NCI-H2196 treated with DMSO at 0.1 percent for 48 hours (cell line): ENCODE measurements around the gene CCDC194.
A peak's percentile ranks its signal among the peaks of the same experiment; 100 is the strongest.
"Not testable (repeated sequence)": the region's sequence is repeated elsewhere in the genome, so short reads cannot be mapped to it uniquely, and the experiment has no call there.

Experiments used
- DNase-seq: peaks from one replicate; lab custom pipeline; 2025; ENCODE audit not compliant: unreplicated experiment; lab: John Stamatoyannopoulos, UW

CCDC194 gene

GRCh38 chr19:17376935-17377600 lies 16.9 kb downstream of the CCDC194 start, which contains the start of gene PLVAP:
Gene PLVAP (minus strand): TSS chr19:17377342. CDS start chr19:17377288, 54 bp downstream.
- DNase-seq, result no peak

- DNase-seq, result no peak
Measured at GRCh38 chr19:17370026-17370587, 23.9 kb downstream of the CCDC194 start.

- DNase-seq, result no peak
Measured at GRCh38 chr19:17365361-17365760, 28.6 kb downstream of the CCDC194 start.

DNA sequence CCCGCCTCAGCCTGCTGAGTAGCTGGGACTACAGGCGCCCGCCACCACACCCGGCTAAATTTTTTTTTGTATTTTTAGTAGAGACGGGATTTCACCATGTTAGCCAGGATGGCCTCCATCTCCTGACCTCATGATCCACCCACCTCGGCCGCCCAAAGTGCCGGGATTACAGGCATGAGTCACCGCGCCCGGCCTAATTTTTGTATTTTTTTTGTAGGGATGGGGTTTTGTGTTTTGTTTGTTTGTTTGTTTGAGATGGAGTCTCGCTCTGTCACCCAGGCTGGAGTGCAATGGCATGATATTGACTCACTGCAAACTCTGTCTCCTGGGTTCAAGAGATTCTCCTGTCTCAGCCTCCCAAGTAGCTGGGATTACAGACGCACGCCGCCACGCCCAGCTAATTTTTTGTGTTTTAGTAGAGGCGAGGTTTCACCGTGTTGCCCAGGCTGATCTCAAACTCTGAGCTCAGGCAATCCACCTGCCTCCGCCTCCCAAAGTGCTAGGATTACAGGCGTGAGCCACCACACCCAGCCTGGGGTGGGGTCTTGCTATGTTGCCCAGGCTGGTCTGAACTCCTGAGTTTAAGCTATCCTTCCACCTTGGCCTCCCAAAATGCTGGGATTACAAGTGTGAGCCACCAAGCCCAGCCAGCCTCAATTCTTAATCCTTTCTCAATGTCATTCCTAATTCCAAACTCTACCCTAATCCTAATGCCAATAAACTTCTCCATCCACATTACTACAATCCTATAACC lies 30.0 kb downstream of the CCDC194 start:
- not testable (repeated sequence) for DNase-seq

DNA sequence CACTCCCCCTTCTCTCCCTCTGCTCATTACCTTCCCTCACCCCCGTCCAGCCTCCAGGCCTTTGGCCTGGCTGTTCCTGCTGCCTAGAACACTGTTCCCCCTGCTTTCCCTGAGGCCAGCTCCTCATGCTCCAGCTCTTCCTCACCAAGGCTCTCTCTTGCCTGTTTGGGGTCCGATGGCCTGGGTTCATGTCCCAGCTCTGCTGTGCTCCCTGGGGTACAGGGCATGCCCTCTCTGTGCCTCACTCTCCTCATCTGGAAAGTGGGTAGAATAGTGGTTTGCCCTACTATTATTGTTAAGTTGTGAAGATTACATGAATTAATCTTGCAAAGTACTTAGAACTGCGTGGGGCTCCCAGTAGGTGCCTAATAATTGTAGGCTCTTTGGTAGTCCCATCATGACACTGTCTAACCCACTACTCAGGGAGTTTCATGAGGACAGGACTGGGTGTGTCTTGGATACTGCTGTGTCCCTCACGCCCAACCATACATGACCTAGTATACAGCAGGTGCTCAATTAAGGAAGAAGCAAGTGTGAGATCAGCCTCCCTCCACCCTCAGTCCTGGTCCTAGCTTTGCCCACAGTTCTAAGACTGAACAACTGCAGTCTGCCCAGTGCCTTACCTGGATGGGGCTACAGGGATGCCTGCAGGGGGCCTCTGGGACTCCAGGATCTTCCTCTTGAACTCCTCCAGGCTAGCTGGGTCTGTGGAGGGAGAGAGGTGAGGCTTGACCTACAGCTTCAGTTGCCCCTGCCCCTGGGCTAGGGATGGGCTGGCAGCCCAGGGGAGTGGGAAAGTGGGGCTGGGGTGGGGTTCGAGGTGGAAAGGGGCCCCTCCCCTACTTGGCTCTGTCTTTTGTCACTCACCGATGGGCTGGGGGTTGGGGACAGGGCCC lies 33.8 kb downstream of the CCDC194 start:
- DNase-seq, result no peak

DNA sequence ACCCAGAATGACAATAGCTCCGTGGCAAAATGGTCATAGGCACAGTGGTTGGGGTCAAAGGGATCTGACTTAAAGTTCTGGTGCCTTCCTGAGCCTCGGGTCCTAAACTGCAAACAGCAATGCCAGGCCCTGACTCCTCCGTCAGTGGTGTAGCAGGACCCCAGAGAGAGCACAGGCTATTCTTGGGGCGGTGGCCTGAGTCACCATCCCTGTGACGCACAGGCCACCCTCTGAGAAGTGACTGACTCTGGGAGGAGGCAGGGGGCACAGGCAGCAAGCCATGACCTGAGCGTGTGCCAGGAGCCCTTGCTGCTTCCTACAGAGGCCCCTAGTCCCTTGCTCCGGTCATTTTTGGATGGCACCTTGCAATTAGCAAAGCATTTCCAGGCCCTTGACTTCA lies 35.6 kb downstream of the CCDC194 start:
- no peak for DNase-seq

DNA sequence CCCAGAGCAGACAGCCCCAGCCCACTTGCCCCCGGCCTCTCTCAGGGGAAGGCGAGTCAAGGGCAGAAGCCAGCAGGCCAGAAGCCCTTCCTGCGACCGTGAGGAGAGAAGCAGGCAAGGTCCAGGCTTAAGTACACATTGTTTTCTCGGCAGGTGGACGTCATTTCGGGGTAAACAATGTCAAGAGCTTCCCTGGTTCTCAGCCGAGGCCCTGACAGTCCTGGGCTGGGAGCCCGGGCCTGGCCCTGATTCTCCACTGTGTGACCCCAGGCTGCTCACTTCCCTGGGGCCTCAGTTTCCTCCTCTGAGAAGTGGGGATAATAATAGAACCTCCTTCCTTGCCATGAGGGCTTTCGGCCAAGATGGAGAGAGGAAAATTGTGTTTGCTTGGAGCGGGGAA lies 36.3 kb downstream of the CCDC194 start:
- no peak for DNase-seq

GRCh38 chr19:17357078-17357666 lies 36.8 kb downstream of the CCDC194 start:
- no peak for DNase-seq

- no peak for DNase-seq
Measured at GRCh38 chr19:17353386-17353785, 40.6 kb downstream of the CCDC194 start.

DNA sequence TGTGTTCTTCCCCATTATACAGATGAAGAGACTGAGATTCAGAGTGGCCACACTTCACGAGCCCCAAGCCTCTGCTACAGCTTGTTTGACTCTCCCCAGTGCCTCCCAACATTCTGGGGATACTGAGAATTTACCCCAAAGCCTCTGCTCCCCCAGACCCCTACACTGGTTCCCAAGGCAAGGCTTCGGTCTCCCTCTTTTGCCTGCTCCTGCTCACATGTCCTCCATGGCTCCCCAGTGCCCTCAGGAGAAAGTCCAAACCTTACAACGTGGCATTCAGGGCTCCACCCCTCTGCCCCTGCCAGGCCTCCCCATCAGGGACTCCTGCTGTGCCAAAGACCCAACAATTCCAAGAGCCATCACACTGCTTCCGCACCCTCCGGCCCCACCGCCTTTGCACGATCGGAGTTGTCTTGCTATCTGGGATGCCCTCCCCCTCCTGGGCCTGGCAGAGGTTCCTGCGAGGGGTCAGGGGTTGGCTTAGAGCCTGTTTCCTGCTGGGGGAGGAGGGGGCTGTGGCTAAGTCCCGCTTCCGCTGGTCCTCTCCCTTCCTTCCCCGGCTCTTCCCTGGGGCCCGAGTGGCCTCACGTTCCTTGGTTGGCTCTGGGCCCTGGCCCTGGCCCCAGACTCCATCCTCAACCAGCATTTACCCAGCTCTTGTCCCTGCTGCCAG lies 41.3 kb downstream of the CCDC194 start:
- DNase-seq, result no peak

GRCh38 chr19:17351815-17352435 lies 42.1 kb downstream of the CCDC194 start:
- no peak for DNase-seq

GRCh38 chr19:17348700-17349099 lies 45.3 kb downstream of the CCDC194 start:
- DNase-seq, result no peak

- no peak for DNase-seq
Measured at GRCh38 chr19:17347877-17348276, 46.1 kb downstream of the CCDC194 start.

- DNase-seq, result no peak
Measured at GRCh38 chr19:17347361-17347760, 46.6 kb downstream of the CCDC194 start.

- DNase-seq, result peak; percentile 14
Measured at GRCh38 chr19:17346109-17346671, 47.8 kb downstream of the CCDC194 start.

DNA sequence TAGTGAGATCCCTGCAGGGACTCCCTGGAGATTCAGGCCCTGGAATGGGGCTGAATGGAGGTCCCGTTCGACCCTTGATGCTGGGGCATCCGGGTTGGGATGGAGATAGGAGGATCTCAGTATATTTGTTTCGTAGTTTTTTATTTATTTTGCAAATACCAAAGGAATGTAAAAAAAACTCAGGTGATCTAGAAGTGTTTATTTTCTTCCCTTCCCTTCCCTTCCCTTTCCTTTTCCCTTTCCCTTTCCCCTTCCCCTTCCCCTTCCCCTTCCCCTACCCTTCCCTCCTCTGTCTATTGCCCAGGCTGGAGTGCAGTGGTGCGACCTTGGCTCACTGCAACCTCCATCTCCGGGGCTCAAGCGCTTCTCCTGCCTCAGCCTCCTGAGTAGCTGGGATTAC lies 52.2 kb downstream of the CCDC194 start:
- no peak for DNase-seq

- no peak for DNase-seq
Measured at GRCh38 chr19:17341386-17341785, 52.6 kb downstream of the CCDC194 start.

- DNase-seq, result no peak
Measured at GRCh38 chr19:17340871-17341357, 53.1 kb downstream of the CCDC194 start.
